Activated B cell treated with CpG ODN at 0.5 μM for 24 hours (primary cell): ENCODE measurements around the gene CDC42SE2. TPM values are rescaled to one million over a fixed set of nuclear protein-coding genes. Genes with fewer than 3 reads are reported as not detected.
"Not testable (repeated sequence)": the region's sequence is repeated elsewhere in the genome, so short reads cannot be mapped to it uniquely, and the experiment has no call there.

ENCODE experiments used
- ATAC-seq: fragments of 200-7000 bp; cut with Tn5 transposase; one replicate; pipeline ENCODE4 v1.10.0; 2021; ENCODE audit warnings: low read depth, mild to moderate bottlenecking, moderate library complexity
- CTCF ChIA-PET: fragments of 350-600 bp; sonication (Branson Sonifier 250); formaldehyde crosslinking; loops from one replicate; lab custom pipeline; 2021; ENCODE audit warnings: antibody characterized with exemption; lab: Charles Lee
- POLR2A ChIA-PET: fragments of 350-600 bp; sonication (Branson Sonifier 250); formaldehyde crosslinking; loops from one replicate; lab custom pipeline; 2021; ENCODE audit warnings: antibody characterized with exemption; lab: Charles Lee
- DNase-seq: peaks from one replicate; pipeline ENCODE4 v3.0.0; 2022
- H3K27ac Mint-ChIP-seq: one replicate; pipeline ENCODE4 v1.8.0; 2020; ENCODE audit warnings: mixed read lengths
- H3K27me3 Mint-ChIP-seq: one replicate; pipeline ENCODE4 v1.8.0; 2021; ENCODE audit warnings: mixed read lengths
- H3K36me3 Mint-ChIP-seq: one replicate; pipeline ENCODE4 v1.8.0; 2021; ENCODE audit warnings: low read depth, mixed read lengths
- H3K4me1 Mint-ChIP-seq: one replicate; pipeline ENCODE4 v1.8.0; 2021; ENCODE audit warnings: mixed read lengths
- H3K4me3 Mint-ChIP-seq: one replicate; pipeline ENCODE4 v1.8.0; 2020; ENCODE audit warnings: mild to moderate bottlenecking, mixed read lengths
- H3K9me3 Mint-ChIP-seq: one replicate; pipeline ENCODE4 v1.8.0; 2020; ENCODE audit warnings: mixed read lengths
- CTCF ChIP-seq: fragments of 200-600 bp; IDR thresholded peaks from one replicate; pipeline ENCODE4 v1.8.0; 2022; ENCODE audit warnings: antibody characterized with exemption, mild to moderate bottlenecking
- intact Hi-C: fragments of 100-400 bp; cut with micrococcal nuclease; formaldehyde crosslinking; loops from one replicate; pipeline ENCODE4 v1.15.1; 2024
- total RNA-seq: library from RNA; stranded (reverse); gene quantifications from 2 replicates; pipeline ENCODE4 v1.2.3, GENCODE V29; 2022

The CDC42SE2 gene
- total RNA-seq, 1 donor from 2014 or later = 122 TPM

GRCh38 chr5:131378721-131379541, 115.1 kb downstream of the CDC42SE2 start:
- H3K36me3 Mint-ChIP-seq = peaks cover 22% of the 10 kb centered on the region
- intact Hi-C loops = loop anchor here (1.0 kb wide), 3 partner anchors 21 to 209 kb away; partner anchors contain the start of gene LYRM7
- peak overlapping the region; percentile 68 for H3K4me3 Mint-ChIP-seq
- TF ChIP-seq CTCF = no peak
- DNase-seq (no peak), ATAC-seq (peak; percentile 18)
- ChIA-PET POLR2A (interaction anchor here (0.5 to 10.5 kb wide), 12 partner anchors 17 to 213 kb away, joined by 3 to 190 read pairs (median 6); partner anchors contain the start of genes CDC42SE2 and HINT1), CTCF (interaction anchor here (1.4 kb wide), 1 partner anchor 114 kb away, joined by 6 read pairs; the partner anchor contains the start of gene CDC42SE2)
- peak overlapping the region; percentile 98 for H3K27ac Mint-ChIP-seq
- H3K4me1 Mint-ChIP-seq = peaks cover 89% of the 10 kb centered on the region
- H3K27me3 Mint-ChIP-seq = no peaks in the 10 kb centered on the region
- no peaks in the 10 kb centered on the region for H3K9me3 Mint-ChIP-seq

GRCh38 chr5:131379723-131380122, 115.9 kb downstream of the CDC42SE2 start:
- ATAC-seq (peak; percentile 64), DNase-seq (peak; percentile 36)
- H3K36me3 Mint-ChIP-seq = peaks cover 23% of the 10 kb centered on the region
- no peak for TF ChIP-seq CTCF
- intact Hi-C loops = loop anchor here (1.0 to 5.0 kb wide), 4 partner anchors 21 to 209 kb away; partner anchors contain the start of gene LYRM7
- H3K27me3 Mint-ChIP-seq = no peaks in the 10 kb centered on the region
- peak overlapping the region; percentile 70 for H3K4me3 Mint-ChIP-seq
- H3K9me3 Mint-ChIP-seq = no peaks in the 10 kb centered on the region
- H3K4me1 Mint-ChIP-seq = peaks cover 85% of the 10 kb centered on the region
- CTCF ChIA-PET = no interaction called here
- peak overlapping the region; percentile 98 for H3K27ac Mint-ChIP-seq
- POLR2A ChIA-PET = interaction anchor here (0.6 to 10.5 kb wide), 6 partner anchors 16 to 216 kb away, joined by 3 to 190 read pairs (median 7); partner anchors contain the start of genes CDC42SE2 and HINT1

- POLR2A ChIA-PET = interaction anchor here (1.6 to 10.5 kb wide), 5 partner anchors 16 to 215 kb away, joined by 7 to 190 read pairs (median 8); partner anchors contain the start of genes CDC42SE2 and HINT1
- Mint-ChIP-seq H3K4me3 (peak overlapping the region; percentile 59), H3K27ac (peak overlapping the region; percentile 98), H3K36me3 (peaks cover 26% of the 10 kb centered on the region), H3K4me1 (peaks cover 80% of the 10 kb centered on the region)
- intact Hi-C loops = loop anchor here (5.0 kb wide), 1 partner anchor 53 kb away; no protein-coding TSS in a partner anchor
- CTCF ChIA-PET, H3K27me3 Mint-ChIP-seq, H3K9me3 Mint-ChIP-seq, ATAC-seq, DNase-seq: not testable (repeated sequence)
These were observed 116.4 kb downstream of the CDC42SE2 start for GRCh38 chr5:131380238-131380637.

- H3K27me3 Mint-ChIP-seq = no peaks in the 10 kb centered on the region
- intact Hi-C loops = loop anchor here (5.0 kb wide), 1 partner anchor 54 kb away; no protein-coding TSS in a partner anchor
- no peaks in the 10 kb centered on the region for H3K9me3 Mint-ChIP-seq
- peaks cover 30% of the 10 kb centered on the region for H3K36me3 Mint-ChIP-seq
- ChIA-PET CTCF (interaction anchor here (1.0 to 2.6 kb wide), 12 partner anchors 7 to 219 kb away, joined by 3 to 43 read pairs (median 5); partner anchors contain the start of genes CDC42SE2 and HINT1), POLR2A (interaction anchor here (0.7 to 10.5 kb wide), 7 partner anchors 8 to 216 kb away, joined by 5 to 190 read pairs (median 8); partner anchors contain the start of genes CDC42SE2 and HINT1)
- peaks cover 72% of the 10 kb centered on the region for H3K4me1 Mint-ChIP-seq
- H3K4me3 Mint-ChIP-seq = peak overlapping the region; percentile 59
- ATAC-seq (no peak), DNase-seq (no peak)
- TF ChIP-seq CTCF = no peak
- peak overlapping the region; percentile 98 for H3K27ac Mint-ChIP-seq
These were observed 117.2 kb downstream of the CDC42SE2 start for GRCh38 chr5:131381021-131381420.

- H3K27me3 Mint-ChIP-seq = no peaks in the 10 kb centered on the region
- H3K4me1 Mint-ChIP-seq = peaks cover 64% of the 10 kb centered on the region
- no peak for TF ChIP-seq CTCF
- ChIA-PET CTCF (interaction anchor here (0.6 to 2.6 kb wide), 36 partner anchors 8 to 520 kb away, joined by 3 to 43 read pairs (median 5); partner anchors contain the start of genes CDC42SE2 and HINT1), POLR2A (interaction anchor here (0.6 to 10.5 kb wide), 17 partner anchors 9 to 218 kb away, joined by 3 to 190 read pairs (median 6); partner anchors contain the start of genes CDC42SE2 and HINT1)
- intact Hi-C loops = loop anchor here (1.0 to 5.0 kb wide), 7 partner anchors 13 to 510 kb away; partner anchors contain the start of genes CDC42SE2 and HINT1
- peak overlapping the region; percentile 51 for H3K4me3 Mint-ChIP-seq
- no peak for DNase-seq
- peak overlapping the region; percentile 98 for H3K27ac Mint-ChIP-seq
- no peaks in the 10 kb centered on the region for H3K9me3 Mint-ChIP-seq
- peaks cover 34% of the 10 kb centered on the region for H3K36me3 Mint-ChIP-seq
- ATAC-seq = no peak
These were observed 117.9 kb downstream of the CDC42SE2 start for GRCh38 chr5:131381777-131382176.
